Measurements from ENCODE around the gene BANP.
"Not testable (repeated sequence)": the region's sequence is repeated elsewhere in the genome, so short reads cannot be mapped to it uniquely, and the experiment has no call there.

Gene BANP, protein sequence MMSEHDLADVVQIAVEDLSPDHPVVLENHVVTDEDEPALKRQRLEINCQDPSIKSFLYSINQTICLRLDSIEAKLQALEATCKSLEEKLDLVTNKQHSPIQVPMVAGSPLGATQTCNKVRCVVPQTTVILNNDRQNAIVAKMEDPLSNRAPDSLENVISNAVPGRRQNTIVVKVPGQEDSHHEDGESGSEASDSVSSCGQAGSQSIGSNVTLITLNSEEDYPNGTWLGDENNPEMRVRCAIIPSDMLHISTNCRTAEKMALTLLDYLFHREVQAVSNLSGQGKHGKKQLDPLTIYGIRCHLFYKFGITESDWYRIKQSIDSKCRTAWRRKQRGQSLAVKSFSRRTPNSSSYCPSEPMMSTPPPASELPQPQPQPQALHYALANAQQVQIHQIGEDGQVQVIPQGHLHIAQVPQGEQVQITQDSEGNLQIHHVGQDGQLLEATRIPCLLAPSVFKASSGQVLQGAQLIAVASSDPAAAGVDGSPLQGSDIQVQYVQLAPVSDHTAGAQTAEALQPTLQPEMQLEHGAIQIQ

DNA sequence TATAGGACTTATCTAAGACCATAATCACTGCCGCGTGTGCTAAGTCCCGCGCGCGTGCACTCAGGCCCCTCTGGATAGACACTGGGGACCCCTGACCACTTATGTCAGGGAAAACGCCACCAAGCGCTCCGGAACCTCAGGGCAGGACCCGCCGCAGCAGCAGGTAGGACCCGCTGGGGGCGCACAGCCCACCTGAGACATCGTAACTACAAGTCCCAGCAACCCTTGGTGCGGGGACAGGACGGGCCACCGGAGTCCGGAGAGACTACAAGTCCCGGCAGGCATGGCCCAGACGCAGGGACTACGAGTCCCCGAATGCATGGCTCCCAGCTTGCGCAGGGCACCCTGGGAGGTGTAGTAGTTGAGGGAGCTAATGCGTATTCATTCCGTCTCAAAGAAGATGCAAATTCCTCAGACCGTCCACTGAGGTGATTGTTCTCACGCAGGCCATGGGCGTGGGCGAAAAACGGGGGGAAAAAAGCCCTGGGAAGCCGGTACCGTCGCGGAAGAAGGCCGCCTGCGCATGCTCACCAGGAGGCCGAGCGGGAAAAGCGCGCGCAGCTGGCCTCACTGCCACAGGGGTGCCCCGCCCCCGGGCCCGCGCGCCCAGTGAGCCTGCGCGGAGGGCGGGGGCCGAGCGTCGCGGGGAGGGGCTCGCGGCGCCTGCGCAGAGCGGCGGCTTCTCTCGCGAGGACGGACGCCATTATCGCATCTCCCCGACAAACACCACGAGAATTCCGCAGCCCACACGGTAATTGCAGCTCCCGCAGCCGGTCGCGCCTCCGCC, at the start of gene BANP:
TSS of gene BANP (plus strand) at position 670 of the 787 bp plus-strand sequence. CDS start 23,682 bp downstream, outside the sequence.
- DNase-seq (ENCODE audit: low read depth in 1 of 2, low spot score in 1 of 2): peak; percentile 98 to 100
- in situ Hi-C loops (cut with HindIII; ENCODE audit: low pct_unique_long_range_greater_than_20kb, low sequenced_read_pairs): no loop called here
- TF ChIP-seq JUND (IDR thresholded peaks at IDR 0.05; ENCODE audit: low read depth): no peak

DNA sequence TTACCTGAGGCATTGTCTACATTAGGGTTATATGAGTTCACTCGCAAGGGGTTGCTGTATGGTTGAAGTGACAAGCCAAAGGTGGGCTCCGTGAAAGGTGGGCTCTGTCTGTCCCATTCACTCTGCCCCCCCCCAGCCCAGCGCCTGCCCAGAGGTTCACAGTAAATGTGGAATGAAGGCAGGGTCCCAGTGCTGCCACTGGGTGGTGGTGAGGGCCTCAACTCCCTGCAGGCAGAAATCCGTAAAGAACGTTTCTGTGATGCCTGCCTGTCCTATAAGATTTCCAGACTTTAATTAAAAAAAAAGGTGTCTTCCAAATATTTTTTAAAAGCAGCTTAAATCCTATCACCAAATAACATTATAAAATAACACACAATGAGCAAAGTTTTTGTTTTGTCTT, 46.3 kb upstream of the BANP start:
- DNase-seq (ENCODE audit: low read depth in 1 of 2, low spot score in 1 of 2); in situ Hi-C loops (cut with HindIII; ENCODE audit: low pct_unique_long_range_greater_than_20kb, low sequenced_read_pairs): not testable (repeated sequence)

DNA sequence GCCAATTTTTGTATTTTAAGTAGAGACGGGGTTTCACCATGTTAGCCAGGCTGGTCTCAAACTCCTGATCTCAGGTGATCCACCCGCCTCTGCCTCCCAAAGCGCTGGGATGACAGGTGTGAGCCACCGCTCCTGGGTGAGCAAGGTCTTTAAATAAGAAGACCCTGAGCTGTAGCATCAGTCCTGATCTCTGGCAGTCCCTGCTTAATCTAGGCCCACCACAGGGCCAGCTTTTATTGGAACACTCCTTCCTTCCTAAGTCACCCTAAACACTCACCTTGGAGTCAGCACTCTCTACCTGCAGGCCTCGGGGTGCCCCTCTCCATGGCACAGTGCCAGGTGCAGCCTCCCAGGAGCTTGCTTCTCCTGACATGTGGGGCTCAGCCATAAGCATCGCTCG, 45.7 kb upstream of the BANP start:
- in situ Hi-C loops (cut with HindIII; ENCODE audit: low pct_unique_long_range_greater_than_20kb, low sequenced_read_pairs); DNase-seq (ENCODE audit: low read depth in 1 of 2, low spot score in 1 of 2): not testable (repeated sequence)

DNA sequence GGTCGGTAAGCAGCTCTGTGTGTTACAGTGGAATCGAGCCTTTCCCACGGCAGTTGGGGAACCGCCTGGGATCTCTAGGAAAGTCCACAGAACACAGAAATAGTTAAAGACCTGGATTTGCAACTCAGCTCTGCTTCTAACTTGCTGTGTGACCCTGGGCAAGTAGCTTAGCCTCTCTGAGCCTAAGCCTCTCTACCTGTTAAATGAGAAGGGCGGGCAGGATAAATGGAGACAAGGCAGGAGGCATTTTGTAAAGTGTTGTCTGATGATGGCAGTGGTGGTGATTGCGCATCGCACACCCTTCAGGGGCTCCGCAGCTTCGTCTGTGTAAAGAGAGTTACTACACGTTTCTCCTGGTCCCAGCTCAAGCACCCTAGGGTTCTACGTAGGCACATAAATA, 43.1 kb upstream of the BANP start:
- in situ Hi-C loops (cut with HindIII; ENCODE audit: low pct_unique_long_range_greater_than_20kb, low sequenced_read_pairs); DNase-seq (ENCODE audit: low read depth in 1 of 2, low spot score in 1 of 2): not testable (repeated sequence)

DNA sequence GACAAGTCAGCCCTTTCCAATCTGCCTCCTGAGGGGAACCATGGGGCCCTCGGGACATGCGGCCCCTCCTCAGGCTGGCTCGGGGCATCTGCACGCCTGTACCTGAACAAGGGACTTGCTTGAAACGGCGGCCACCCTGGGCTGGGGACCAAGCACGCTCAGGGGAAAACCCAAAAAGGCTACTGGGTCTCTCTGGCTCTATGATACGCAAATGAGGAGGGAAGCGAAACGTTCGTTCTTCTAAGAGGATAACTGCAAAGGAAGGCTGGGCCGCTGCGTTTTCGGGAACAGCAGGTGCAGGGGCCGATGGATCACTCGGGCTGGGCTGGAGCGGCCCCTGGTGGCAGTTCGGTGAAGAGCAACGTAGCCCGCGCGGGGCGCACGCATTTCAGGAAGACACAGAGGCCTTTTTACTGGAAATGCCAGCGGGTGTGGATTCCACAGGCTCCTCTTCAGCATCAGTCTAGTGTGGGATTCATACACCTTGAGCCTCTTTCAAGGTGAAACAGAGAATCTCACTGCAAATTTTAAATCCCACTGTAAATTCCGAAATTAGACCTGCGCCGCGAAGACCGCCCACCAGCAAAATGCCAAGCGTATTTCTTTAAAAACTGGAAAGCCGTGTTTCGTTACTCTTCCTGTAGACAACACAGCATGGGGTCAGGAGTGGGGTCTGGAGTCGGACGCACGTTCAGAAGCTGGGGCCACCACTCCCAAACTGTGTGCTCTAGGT, 41.9 kb upstream of the BANP start:
- in situ Hi-C loops (cut with HindIII; ENCODE audit: low pct_unique_long_range_greater_than_20kb, low sequenced_read_pairs): not testable (repeated sequence)
- peak; percentile 85 to 86 for DNase-seq (ENCODE audit: low read depth in 1 of 2, low spot score in 1 of 2)

DNA sequence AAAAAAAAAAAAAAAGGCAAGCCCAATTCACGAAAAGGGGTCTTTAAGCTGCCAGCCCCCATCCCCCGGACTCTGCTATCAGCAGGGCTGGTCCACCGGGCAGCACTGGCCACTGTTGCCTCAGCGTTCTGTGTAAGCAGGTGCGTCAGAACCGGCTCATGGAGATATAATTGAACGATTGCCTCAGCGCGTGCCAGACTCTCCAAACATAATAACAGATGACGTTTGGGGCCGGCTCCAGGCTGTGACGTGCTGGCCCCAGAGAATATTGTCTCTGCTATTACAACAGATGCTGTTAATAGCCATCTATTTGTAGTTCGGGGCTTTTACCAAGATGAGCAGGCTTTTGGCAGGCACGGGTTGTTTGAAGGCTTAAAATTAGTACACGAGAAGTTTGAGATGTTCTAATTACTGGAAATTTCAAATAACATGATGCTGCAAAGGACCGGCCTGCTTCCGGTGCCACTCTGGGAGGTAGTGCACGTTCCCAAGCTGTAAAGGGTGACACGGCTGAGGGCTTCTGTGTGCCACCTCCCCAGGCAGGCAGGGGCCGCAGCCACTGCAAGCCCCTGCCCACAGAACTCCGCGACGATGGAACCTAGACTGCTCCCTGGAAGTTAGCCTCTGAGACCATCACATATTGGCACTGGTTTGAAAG, 40.0 kb upstream of the BANP start:
- in situ Hi-C loops (cut with HindIII; ENCODE audit: low pct_unique_long_range_greater_than_20kb, low sequenced_read_pairs): not testable (repeated sequence)
- DNase-seq (ENCODE audit: low read depth in 1 of 2, low spot score in 1 of 2): peak in 1 of 2 experiments; percentile 35

DNA sequence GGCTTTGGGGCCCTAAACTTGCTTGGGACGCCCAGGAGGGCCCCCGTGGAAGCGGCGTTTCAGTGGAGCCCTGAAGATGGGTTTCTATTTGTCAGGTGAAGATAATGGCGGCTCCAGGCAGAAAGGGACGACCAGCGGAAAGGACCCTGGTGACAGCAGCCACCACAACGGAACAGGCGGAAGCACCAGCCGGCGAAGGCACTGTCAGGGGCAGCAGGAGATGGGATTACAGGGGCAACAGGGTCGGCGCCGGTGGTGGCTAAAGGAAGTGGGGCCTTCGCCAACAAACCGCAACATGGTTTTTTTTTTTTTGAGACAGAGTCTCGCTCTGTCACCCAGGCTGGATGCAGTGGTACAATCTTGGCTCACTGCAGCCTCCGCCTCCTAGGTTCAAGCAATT, 38.5 kb upstream of the BANP start:
- DNase-seq (ENCODE audit: low read depth in 1 of 2, low spot score in 1 of 2); in situ Hi-C loops (cut with HindIII; ENCODE audit: low pct_unique_long_range_greater_than_20kb, low sequenced_read_pairs): not testable (repeated sequence)

DNA sequence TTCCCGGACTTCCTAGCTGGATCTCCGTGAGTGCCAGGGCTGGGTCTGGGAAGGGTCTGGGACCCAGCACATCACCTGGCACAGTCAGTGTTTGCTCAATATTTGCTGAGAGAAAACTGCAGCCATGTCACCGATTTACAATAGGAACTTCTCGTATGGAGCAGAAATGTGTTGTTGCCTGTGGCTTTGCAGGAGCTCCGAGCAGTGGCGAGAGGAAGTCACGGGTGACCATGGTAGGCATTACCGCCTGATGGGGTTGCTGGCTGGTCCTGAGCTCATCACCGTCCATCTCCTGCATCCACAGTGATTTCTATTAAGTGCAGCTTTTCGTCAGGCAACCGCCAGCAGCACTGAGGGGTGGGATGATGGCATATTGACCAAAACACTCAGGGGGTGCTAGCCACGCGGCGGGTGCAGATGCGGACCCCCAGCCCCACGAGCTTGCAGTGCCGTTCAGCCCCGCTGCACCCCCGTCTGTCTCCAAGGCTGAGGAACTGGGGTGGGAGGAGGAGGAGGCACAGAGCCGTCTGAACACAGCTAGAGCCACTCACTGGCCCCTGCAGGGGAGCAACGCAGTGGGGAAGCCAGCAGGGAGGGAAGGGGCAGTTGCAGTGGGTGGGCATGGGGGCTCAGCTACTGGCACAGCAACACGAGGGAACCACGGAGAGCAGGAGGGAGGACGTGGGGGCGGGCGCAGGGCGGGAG, 37.1 kb upstream of the BANP start:
- in situ Hi-C loops (cut with HindIII; ENCODE audit: low pct_unique_long_range_greater_than_20kb, low sequenced_read_pairs): not testable (repeated sequence)

DNA sequence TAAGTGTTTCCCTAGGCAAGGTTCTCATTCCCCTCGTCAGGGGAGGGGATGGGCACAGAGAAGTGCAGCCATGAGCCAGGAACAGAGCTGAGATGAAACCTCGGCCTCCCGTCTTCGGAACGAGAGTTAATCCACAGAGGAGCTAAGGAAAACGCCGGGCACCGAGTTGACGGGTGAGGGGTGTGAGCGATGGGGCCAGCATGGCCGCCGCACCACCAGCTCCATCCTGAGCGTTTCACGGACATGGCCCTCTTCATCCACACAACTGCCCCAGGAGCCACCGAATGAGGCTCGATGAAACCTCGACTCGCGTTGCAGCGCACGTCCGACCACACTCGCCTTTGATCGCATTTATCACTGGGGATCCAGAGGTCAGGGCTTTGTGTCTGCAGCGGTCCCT, 36.4 kb upstream of the BANP start:
- in situ Hi-C loops (cut with HindIII; ENCODE audit: low pct_unique_long_range_greater_than_20kb, low sequenced_read_pairs): no loop called here
- no peak for TF ChIP-seq JUND (IDR thresholded peaks at IDR 0.05; ENCODE audit: low read depth)

More for the DNA sequence above, 37.1 kb upstream of the BANP start:
- not testable (repeated sequence) for DNase-seq (ENCODE audit: low read depth in 1 of 2, low spot score in 1 of 2)

DNA sequence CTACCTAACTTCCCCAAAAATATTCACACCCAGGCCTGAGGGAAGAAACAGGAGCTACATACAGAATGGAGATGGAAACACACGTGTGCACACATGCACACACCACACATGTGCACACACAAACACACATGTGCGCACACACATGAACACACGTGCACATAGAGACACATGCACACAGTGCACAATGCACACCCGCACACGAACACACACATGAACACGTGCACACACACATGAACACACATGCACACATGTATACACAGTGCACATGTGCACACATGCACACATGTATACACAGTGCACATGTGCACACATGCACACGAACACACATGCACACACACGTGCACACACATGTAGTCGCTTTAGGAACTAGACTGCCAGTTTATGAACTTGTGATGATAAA, 33.7 kb upstream of the BANP start:
- TF ChIP-seq JUND (IDR thresholded peaks at IDR 0.05; ENCODE audit: low read depth): no peak
- in situ Hi-C loops (cut with HindIII; ENCODE audit: low pct_unique_long_range_greater_than_20kb, low sequenced_read_pairs): no loop called here
- DNase-seq (ENCODE audit: low read depth in 1 of 2, low spot score in 1 of 2): no peak

More for the DNA sequence above, 36.4 kb upstream of the BANP start:
- no peak for DNase-seq (ENCODE audit: low read depth in 1 of 2, low spot score in 1 of 2)

DNA sequence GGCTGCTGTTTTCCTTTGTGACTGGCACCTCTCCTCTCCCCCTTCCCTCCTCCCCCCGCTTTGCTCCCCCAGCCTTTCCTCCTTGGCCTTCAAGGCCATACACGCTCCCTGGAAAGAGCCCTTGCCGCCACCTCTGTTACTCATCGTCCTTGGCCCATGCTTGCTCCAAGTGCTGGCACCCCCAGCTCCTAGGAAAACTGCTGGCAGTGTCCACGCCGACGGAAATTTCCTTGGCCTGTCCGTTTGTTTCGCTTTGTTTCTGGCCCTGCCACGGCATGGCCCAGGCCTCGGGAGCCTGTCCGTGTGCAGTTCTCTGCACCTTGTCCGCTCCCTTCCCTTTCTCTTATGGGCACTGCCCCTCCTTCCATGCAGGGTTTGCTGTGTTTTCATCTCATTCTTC, 32.9 kb upstream of the BANP start:
- no peak for DNase-seq (ENCODE audit: low read depth in 1 of 2, low spot score in 1 of 2)
- in situ Hi-C loops (cut with HindIII; ENCODE audit: low pct_unique_long_range_greater_than_20kb, low sequenced_read_pairs): no loop called here
- no peak for TF ChIP-seq JUND (IDR thresholded peaks at IDR 0.05; ENCODE audit: low read depth)
